B cell (primary cell): ENCODE measurements around the gene NOS1. TPM values are rescaled to one million over a fixed set of nuclear protein-coding genes. Genes with fewer than 3 reads are reported as not detected.

Source experiments
- ATAC-seq: fragments of 200-7000 bp; cut with Tn5 transposase; one replicate; pipeline ENCODE4 v1.10.0; 2021; ENCODE audit warnings: low read depth, mild to moderate bottlenecking, moderate number of reproducible peaks, moderate library complexity
- CTCF ChIA-PET: fragments of 350-600 bp; sonication (Branson Sonifier 250); formaldehyde crosslinking; loops from one replicate; lab custom pipeline; 2021; ENCODE audit warnings: antibody characterized with exemption, inconsistent platforms; lab: Charles Lee
- POLR2A ChIA-PET: fragments of 350-600 bp; sonication (Branson Sonifier 250); formaldehyde crosslinking; loops from one replicate; lab custom pipeline; 2021; ENCODE audit warnings: antibody characterized with exemption; lab: Charles Lee
- DNase-seq: peaks from one replicate; pipeline ENCODE4 v3.0.0; 2013
- H2AFZ ChIP-seq: 2 replicates; pipeline ENCODE4 v1.6.1; 2012; ENCODE audit warnings: mild to moderate bottlenecking, low read depth, low read length; ENCODE audit not compliant: insufficient read depth, poor library complexity, severe bottlenecking
- H3K27ac ChIP-seq, 2 donors: 1 replicate in 1 of 2; 2 replicates in 1 of 2; pipeline ENCODE4 v1.5.1; 2012 to 2013; ENCODE audit warnings: low read length in 2 of 2, mild to moderate bottlenecking in 2 of 2, moderate library complexity in 1 of 2
- H3K27me3 ChIP-seq, 4 experiments: fragments of 200-600 bp in 1 of 4; sonication (generic) in 1 of 4; replicated peaks in 1 of 4; 1 replicate in 2 of 4; 2 replicates in 2 of 4; pipeline versions ENCODE4 v1.6.1 to v1.7.0; 2013 to 2016; ENCODE audit warnings: low read length in 3 of 4, mild to moderate bottlenecking in 2 of 4, mixed read lengths in 1 of 4, moderate library complexity in 1 of 4; ENCODE audit not compliant: insufficient read depth in 4 of 4, control insufficient read depth in 3 of 4; ENCODE audit errors: control extremely low read depth in 1 of 4
- H3K36me3 ChIP-seq, 2 experiments: replicated peaks in 1 of 2; 1 replicate in 1 of 2; 2 replicates in 1 of 2; pipeline versions ENCODE4 v1.6.1 to v1.7.1; 2013; ENCODE audit warnings: low read length in 1 of 2; ENCODE audit not compliant: insufficient read depth in 2 of 2, control insufficient read depth in 1 of 2; ENCODE audit errors: control extremely low read depth in 1 of 2, extremely low read depth in 1 of 2
- H3K4me1 ChIP-seq, 2 donors: fragments of 200-600 bp in 1 of 2; sonication (generic) in 1 of 2; 1 replicate in 1 of 2; 2 replicates in 1 of 2; pipeline versions ENCODE4 v1.5.1 to v1.6.1; 2013 to 2017; ENCODE audit warnings: low read length in 2 of 2; ENCODE audit not compliant: control insufficient read depth in 2 of 2, insufficient read depth in 2 of 2
- H3K4me2 ChIP-seq: replicated peaks from 2 replicates; pipeline ENCODE3; 2012; ENCODE audit warnings: mild to moderate bottlenecking, low read depth, low read length; ENCODE audit not compliant: poor library complexity, severe bottlenecking
- H3K4me3 ChIP-seq, 5 experiments: fragments of 200-600 bp in 1 of 5; sonication (generic) in 1 of 5; 1 replicate in 3 of 5; 2 replicates in 2 of 5; pipeline versions ENCODE4 v1.5.1 to v1.7.0; 2011 to 2016; ENCODE audit warnings: low read length in 4 of 5, mild to moderate bottlenecking in 4 of 5, low read depth in 2 of 5, control low read depth in 1 of 5, moderate library complexity in 1 of 5; ENCODE audit not compliant: insufficient read depth in 1 of 5; ENCODE audit errors: control extremely low read depth in 1 of 5, extremely low read depth in 1 of 5
- H3K79me2 ChIP-seq: fragments of 200-600 bp; sonication (generic); one replicate; pipeline ENCODE4 v1.6.0; 2016; ENCODE audit warnings: low read length; ENCODE audit not compliant: control insufficient read depth, insufficient read depth
- H3K9ac ChIP-seq: fragments of 200-600 bp; sonication (generic); 2 replicates; pipeline ENCODE4 v1.6.1; 2017; ENCODE audit warnings: mild to moderate bottlenecking, low read length, moderate library complexity
- H3K9me3 ChIP-seq, 3 donors: one replicate each; pipeline versions ENCODE4 v1.6.1 to v1.7.1; 2013; ENCODE audit warnings: low read length in 2 of 3; ENCODE audit not compliant: control insufficient read depth in 2 of 3, insufficient read depth in 1 of 3; ENCODE audit errors: control extremely low read depth in 1 of 3
- H4K20me1 ChIP-seq: 2 replicates; pipeline ENCODE4 v1.6.0; 2012; ENCODE audit warnings: mild to moderate bottlenecking, low read length; ENCODE audit not compliant: insufficient read depth, control insufficient read depth, poor library complexity, severe bottlenecking
- H3K27ac Mint-ChIP-seq: one replicate; pipeline ENCODE4 v1.8.0; 2021; ENCODE audit warnings: mixed read lengths
- H3K27me3 Mint-ChIP-seq: one replicate; pipeline ENCODE4 v1.8.0; 2021; ENCODE audit warnings: mixed read lengths
- H3K4me1 Mint-ChIP-seq: one replicate; pipeline ENCODE4 v1.8.0; 2021; ENCODE audit warnings: mixed read lengths
- H3K4me3 Mint-ChIP-seq: one replicate; pipeline ENCODE4 v1.8.0; 2021; ENCODE audit warnings: mixed read lengths
- H3K9me3 Mint-ChIP-seq: one replicate; pipeline ENCODE4 v1.8.0; 2022; ENCODE audit warnings: mixed read lengths; ENCODE audit not compliant: insufficient read depth
- EZH2 ChIP-seq: IDR thresholded peaks from 2 replicates; pipeline ENCODE4 v1.6.1; 2012; ENCODE audit warnings: borderline replicate concordance, low read depth, mild to moderate bottlenecking, moderate library complexity, low read length; ENCODE audit not compliant: insufficient read depth, poor library complexity, severe bottlenecking
- WGBS: methylation state at CpG from one replicate; pipeline ENCODE4 v1.1.5; 2013; ENCODE audit warnings: missing lambda C conversion rate; ENCODE audit not compliant: insufficient coverage; 5-methylcytosine and 5-hydroxymethylcytosine counted together
- intact Hi-C: fragments of 100-400 bp; cut with micrococcal nuclease; formaldehyde crosslinking; loops from one replicate; pipeline ENCODE4 v1.10.0; 2022
- polyA plus RNA-seq: library from polyadenylated mRNA; depleted of rRNA; stranded (reverse); fragments of >200 nt; gene quantifications from 2 replicates; pipeline ENCODE4 v1.2.3, GENCODE V29; 2012
- total RNA-seq, 2 donors: library from RNA; stranded (reverse); fragments of 120-200 nt in 1 of 2; gene quantifications; 1 replicate in 1 of 2; 2 replicates in 1 of 2; pipeline versions ENCODE4 v1.2.3 to v1.2.4, GENCODE V29; 2013 to 2022
- TF ChIP-seq, protein P1 (sequence below): fragments of 200-600 bp; IDR thresholded peaks from one replicate; pipeline ENCODE4 v1.8.0; 2022; ENCODE audit warnings: antibody characterized with exemption, mild to moderate bottlenecking

The NOS1 gene
- total and polyA plus RNA-seq, 2 donors (not counting 1 experiment from before 2014, with no cell fraction given), result not detected

DNA sequence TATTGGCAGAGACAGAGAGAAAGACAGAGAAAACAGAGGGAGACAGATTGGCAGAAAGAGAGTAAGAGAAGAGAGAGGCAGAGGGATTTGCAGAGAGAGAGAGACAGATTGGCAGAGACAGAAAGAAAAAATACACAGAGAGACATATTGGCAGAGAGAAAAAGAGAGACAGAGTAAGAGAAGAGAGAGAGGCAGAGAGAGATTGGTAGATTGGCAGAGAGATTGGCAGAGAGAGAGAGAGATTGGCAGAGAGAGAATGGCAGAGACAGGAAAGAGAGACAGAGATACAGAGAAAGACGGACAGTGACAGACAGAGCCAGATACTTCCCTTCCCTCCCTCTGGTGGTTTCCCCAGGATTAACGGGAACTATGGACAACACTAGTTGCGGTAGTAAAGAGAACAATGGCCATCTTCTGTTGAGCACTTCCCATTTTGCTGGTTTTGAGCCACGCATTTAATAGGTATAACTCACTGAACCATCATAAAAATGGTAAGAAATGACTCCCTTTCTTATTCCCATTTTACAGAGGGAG, 2.6 kb upstream of the NOS1 start:
- no peaks in the 10 kb centered on the region for H3K9me3 Mint-ChIP-seq

DNA sequence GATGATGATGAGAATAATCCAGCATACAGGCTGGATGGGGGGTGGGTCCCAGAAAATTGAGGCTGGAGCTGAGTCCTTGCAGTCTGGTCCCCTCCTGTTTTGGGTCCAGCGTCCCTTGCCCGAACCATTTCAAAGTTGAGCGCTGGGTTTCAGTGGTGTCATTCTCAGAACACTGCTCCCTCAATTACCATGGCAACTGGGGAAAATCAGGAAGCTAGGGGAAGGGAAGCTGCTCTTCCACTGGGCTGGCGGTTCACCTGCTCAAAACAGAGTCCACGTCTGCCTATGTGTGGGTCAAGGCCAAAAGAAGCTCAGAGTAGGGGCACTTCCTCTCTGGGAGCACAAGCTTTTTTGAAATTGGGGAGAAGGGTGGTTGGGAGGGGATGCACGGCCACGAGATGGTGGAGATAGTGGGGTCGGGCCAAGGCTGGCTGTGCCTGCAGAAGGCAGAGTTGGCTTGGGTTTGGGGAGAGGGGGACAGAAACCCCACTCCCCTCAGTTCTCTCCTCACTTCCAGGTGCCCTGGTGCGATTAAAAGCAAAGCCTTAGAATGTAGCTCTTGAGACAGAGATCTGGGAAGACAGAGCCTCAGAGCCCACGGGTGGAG, 1.7 kb upstream of the NOS1 start:
- H3K27me3 Mint-ChIP-seq, result peaks cover 51% of the 10 kb centered on the region
- H3K27ac Mint-ChIP-seq, result no peak overlapping the region
- ChIA-PET CTCF (no interaction called here), POLR2A (no interaction called here)
- 39% methylated on average over 4 of the region's 10 CpGs for WGBS
- Histone ChIP-seq H3K9me3 (peaks cover 0 to 9% (median 0%) of the 10 kb centered on the region in 3 donors), H3K9ac (no peak overlapping the region), H3K27ac (no peak overlapping the region), H3K4me2 (no peak overlapping the region), H4K20me1 (no peaks in the 10 kb centered on the region), H3K79me2 (no peaks in the 10 kb centered on the region), H3K36me3 (no peaks in the 10 kb centered on the region), H3K4me1 (no peaks in the 10 kb centered on the region), H3K27me3 (peaks cover 0 to 61% (median 14%) of the 10 kb centered on the region in 4 experiments), H3K4me3 (no peak overlapping the region), H2AFZ (no peak overlapping the region)
- ATAC-seq, result no peak
- no peak for DNase-seq
- intact Hi-C loops, result no loop called here
- H3K4me1 Mint-ChIP-seq, result no peaks in the 10 kb centered on the region
- no peak for TF ChIP-seq EZH2
- TF ChIP-seq, protein P1, sequence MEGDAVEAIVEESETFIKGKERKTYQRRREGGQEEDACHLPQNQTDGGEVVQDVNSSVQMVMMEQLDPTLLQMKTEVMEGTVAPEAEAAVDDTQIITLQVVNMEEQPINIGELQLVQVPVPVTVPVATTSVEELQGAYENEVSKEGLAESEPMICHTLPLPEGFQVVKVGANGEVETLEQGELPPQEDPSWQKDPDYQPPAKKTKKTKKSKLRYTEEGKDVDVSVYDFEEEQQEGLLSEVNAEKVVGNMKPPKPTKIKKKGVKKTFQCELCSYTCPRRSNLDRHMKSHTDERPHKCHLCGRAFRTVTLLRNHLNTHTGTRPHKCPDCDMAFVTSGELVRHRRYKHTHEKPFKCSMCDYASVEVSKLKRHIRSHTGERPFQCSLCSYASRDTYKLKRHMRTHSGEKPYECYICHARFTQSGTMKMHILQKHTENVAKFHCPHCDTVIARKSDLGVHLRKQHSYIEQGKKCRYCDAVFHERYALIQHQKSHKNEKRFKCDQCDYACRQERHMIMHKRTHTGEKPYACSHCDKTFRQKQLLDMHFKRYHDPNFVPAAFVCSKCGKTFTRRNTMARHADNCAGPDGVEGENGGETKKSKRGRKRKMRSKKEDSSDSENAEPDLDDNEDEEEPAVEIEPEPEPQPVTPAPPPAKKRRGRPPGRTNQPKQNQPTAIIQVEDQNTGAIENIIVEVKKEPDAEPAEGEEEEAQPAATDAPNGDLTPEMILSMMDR, result no peak
- no peak overlapping the region for H3K4me3 Mint-ChIP-seq
- no peaks in the 10 kb centered on the region for H3K9me3 Mint-ChIP-seq

More for the DNA sequence above, 2.6 kb upstream of the NOS1 start:
- H2AFZ ChIP-seq, result no peak overlapping the region
- no peak for TF ChIP-seq EZH2
- TF ChIP-seq, protein P1, result no peak
- DNase-seq (no peak), ATAC-seq (no peak)
- peaks cover 0 to 53% (median 12%) of the 10 kb centered on the region in 4 experiments for H3K27me3 ChIP-seq
- no peaks in the 10 kb centered on the region for H3K79me2 ChIP-seq
- H3K4me3 ChIP-seq, result no peak overlapping the region
- no CpG with 5 or more reads among the region's 4 CpGs for WGBS
- intact Hi-C loops, result no loop called here
- POLR2A ChIA-PET, result no interaction called here
- peaks cover 45% of the 10 kb centered on the region for H3K27me3 Mint-ChIP-seq
- no peak overlapping the region for H3K27ac ChIP-seq
- no peaks in the 10 kb centered on the region for H3K4me1 Mint-ChIP-seq
- H3K4me1 ChIP-seq, result no peaks in the 10 kb centered on the region
- CTCF ChIA-PET, result no interaction called here
- no peak overlapping the region for H3K4me2 ChIP-seq
- no peak overlapping the region for H3K4me3 Mint-ChIP-seq
- H3K9ac ChIP-seq, result no peak overlapping the region
- H3K9me3 ChIP-seq, result peaks cover 0 to 9% (median 0%) of the 10 kb centered on the region in 3 donors
- H3K27ac Mint-ChIP-seq, result no peak overlapping the region
- no peaks in the 10 kb centered on the region for H4K20me1 ChIP-seq
- H3K36me3 ChIP-seq, result no peaks in the 10 kb centered on the region
